ENCODE measurements around the gene BMPR2.

GRCh38 chr2:202418027-202418426 lies 41.9 kb downstream of the BMPR2 start:
- TF ChIP-seq CTCF (IDR thresholded peaks at IDR 0.05; ENCODE audit: poor library complexity) (no peak), EZH2phosphoT487 (IDR thresholded peaks at IDR 0.05; ENCODE audit: low read depth, severe bottlenecking, unreplicated experiment) (no peak), EZH2 (IDR thresholded peaks at IDR 0.05; ENCODE audit: borderline replicate concordance) (no peak)

Data from hepatocyte (in vitro differentiated cells).